ENCODE data around the gene DIRAS1.

DNA sequence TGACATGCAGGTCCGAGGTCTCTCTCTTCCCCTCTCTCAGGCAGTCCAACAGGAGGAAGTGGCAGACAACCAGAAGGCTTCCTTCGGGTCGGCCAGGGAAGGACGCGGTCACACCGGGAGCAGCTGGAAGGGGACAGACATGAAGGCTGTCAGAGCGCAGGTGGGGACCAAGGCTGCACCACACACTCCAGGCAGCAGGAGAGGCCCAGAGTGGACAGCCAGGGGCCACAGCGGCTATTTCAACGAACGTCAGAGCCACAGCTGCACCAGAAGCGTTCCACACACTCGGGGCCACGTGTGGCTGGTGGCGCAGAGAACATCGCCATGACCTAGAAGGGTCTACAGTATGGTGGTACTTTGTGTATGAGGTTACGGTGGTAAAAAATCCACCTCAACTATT lies 34.6 kb upstream of the DIRAS1 start:
- TF ChIP-seq, protein P1, sequence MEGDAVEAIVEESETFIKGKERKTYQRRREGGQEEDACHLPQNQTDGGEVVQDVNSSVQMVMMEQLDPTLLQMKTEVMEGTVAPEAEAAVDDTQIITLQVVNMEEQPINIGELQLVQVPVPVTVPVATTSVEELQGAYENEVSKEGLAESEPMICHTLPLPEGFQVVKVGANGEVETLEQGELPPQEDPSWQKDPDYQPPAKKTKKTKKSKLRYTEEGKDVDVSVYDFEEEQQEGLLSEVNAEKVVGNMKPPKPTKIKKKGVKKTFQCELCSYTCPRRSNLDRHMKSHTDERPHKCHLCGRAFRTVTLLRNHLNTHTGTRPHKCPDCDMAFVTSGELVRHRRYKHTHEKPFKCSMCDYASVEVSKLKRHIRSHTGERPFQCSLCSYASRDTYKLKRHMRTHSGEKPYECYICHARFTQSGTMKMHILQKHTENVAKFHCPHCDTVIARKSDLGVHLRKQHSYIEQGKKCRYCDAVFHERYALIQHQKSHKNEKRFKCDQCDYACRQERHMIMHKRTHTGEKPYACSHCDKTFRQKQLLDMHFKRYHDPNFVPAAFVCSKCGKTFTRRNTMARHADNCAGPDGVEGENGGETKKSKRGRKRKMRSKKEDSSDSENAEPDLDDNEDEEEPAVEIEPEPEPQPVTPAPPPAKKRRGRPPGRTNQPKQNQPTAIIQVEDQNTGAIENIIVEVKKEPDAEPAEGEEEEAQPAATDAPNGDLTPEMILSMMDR (conservative IDR thresholded peaks at IDR 0.05; ENCODE audit: low read depth, low read length), result no peak
- TF ChIP-seq POLR2A (IDR thresholded peaks at IDR 0.05; ENCODE audit: low read depth, low read length), result no peak
